ENCODE measurements around the gene ACKR3. TPM values are rescaled to one million over a fixed set of nuclear protein-coding genes. Genes with fewer than 3 reads are reported as not detected.

ACKR3 gene
- total and polyA plus RNA-seq, 3 donors from 2014 or later, result 22.8 to 52.8 (median 35.5) TPM

DNA sequence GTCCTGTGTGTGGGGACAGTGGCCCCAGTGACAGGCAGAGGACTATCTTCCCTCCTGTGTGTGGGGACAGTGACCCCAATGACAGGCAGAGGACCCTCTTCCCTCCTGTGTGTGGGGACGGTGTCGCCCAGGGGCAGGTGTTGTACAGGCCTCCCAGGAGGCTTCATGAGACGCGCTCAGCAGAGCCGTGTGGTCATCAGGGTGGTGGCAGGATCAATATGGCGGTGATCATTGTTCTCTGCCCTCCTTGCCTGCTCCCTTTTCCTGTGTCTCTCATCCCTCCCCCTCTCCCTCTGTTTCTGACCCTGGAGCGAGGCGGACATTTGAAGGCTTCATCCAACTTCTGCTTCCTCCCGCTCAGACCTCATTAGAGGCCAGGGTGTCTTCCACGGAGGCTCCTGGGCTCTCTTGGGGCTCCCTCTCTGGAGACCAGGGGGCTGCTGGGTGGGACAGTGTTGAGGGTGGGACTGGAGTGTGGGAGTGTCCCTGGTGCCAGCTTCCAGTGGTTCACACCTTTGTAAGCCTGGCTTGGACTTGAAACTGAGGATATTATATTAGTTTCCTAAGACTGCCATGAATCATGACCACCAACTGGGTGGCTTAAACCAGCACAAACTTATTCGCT is 59.5 kb downstream of the ACKR3 start:
- peaks cover 10% of the 10 kb centered on the region for H3K4me1 ChIP-seq
- H3K36me3 ChIP-seq (ENCODE audit: low read depth, missing control alignments), result no peaks in the 10 kb centered on the region
- H3K27me3 ChIP-seq, result no peaks in the 10 kb centered on the region
- no peak overlapping the region for H3K27ac ChIP-seq
- H3K4me3 ChIP-seq, result no peak overlapping the region
- no peak for DNase-seq
- WGBS, 2 donors, result 92% methylated on average over 5 to 11 of the region's 11 CpGs
- H3K9me3 ChIP-seq, result no peaks in the 10 kb centered on the region
- TF ChIP-seq, protein P1, sequence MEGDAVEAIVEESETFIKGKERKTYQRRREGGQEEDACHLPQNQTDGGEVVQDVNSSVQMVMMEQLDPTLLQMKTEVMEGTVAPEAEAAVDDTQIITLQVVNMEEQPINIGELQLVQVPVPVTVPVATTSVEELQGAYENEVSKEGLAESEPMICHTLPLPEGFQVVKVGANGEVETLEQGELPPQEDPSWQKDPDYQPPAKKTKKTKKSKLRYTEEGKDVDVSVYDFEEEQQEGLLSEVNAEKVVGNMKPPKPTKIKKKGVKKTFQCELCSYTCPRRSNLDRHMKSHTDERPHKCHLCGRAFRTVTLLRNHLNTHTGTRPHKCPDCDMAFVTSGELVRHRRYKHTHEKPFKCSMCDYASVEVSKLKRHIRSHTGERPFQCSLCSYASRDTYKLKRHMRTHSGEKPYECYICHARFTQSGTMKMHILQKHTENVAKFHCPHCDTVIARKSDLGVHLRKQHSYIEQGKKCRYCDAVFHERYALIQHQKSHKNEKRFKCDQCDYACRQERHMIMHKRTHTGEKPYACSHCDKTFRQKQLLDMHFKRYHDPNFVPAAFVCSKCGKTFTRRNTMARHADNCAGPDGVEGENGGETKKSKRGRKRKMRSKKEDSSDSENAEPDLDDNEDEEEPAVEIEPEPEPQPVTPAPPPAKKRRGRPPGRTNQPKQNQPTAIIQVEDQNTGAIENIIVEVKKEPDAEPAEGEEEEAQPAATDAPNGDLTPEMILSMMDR (IDR thresholded peaks at IDR 0.05), result no peak
- no peak for TF ChIP-seq POLR2A (IDR thresholded peaks at IDR 0.05)
- intact Hi-C loops (cut with DNase I; ENCODE audit: low total_unique reads), result no loop called here

DNA sequence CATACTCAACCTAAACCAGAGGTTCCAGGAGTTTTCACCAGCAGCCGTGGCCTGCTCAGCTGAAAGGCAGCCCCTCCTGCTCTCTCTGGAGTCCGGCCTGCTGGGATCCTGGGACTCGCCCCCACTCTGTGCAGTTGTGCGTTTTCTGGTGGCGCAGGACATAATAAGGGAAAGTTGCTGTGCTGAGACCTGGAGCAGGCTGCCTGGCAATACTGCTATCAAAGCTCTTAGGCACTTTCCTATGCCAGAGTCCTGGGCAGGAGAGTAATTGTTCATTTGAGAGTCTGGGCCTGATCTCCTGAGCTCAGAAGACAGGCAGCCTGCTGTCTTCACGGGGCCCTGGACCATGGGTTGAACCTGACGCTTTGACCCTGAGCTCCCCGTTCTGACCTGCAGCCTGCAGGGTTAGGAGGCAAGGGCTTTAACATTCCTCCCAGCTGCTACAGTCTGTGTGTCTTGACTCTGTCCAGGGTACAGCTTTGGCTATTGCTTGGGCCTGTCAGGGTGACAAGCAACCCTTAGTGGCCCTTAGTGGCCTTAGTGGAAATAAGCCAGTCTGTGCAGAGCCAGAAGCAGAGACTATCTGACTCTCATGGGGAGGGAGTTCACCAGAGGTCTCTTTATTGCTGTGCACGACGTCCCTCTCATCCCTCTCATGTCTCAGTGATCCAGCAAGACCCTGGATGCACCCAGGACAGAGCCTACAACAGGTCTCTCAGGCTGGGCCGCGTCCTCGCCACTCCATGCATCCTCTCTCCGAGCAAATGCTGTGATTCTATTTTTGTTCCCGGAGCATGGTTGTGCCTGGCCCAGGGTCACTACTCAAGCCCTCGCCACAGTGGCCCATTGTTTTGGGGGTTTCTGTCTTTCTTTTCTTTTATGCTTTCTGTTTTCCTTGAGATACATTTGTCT is 60.6 kb downstream of the ACKR3 start:
- H3K27me3 ChIP-seq, result no peaks in the 10 kb centered on the region
- H3K4me1 ChIP-seq, result peaks cover 10% of the 10 kb centered on the region
- no peak overlapping the region for H3K27ac ChIP-seq
- intact Hi-C loops (cut with DNase I; ENCODE audit: low total_unique reads), result no loop called here
- H3K9me3 ChIP-seq, result no peaks in the 10 kb centered on the region
- H3K36me3 ChIP-seq (ENCODE audit: low read depth, missing control alignments), result no peaks in the 10 kb centered on the region
- peak; percentile 25 for DNase-seq
- H3K4me3 ChIP-seq, result no peak overlapping the region
- 51 to 73% methylated on average over 11 to 16 of the region's 16 CpGs for WGBS, 2 donors
- TF ChIP-seq POLR2A (IDR thresholded peaks at IDR 0.05), result no peak
- TF ChIP-seq, protein P1 (IDR thresholded peaks at IDR 0.05), result no peak

- Histone ChIP-seq H3K4me1 (peaks cover 10% of the 10 kb centered on the region), H3K9me3 (no peaks in the 10 kb centered on the region), H3K4me3 (no peak overlapping the region), H3K27ac (no peak overlapping the region), H3K36me3 (ENCODE audit: low read depth, missing control alignments) (no peaks in the 10 kb centered on the region), H3K27me3 (no peaks in the 10 kb centered on the region)
- intact Hi-C loops (cut with DNase I; ENCODE audit: low total_unique reads), result no loop called here
- TF ChIP-seq POLR2A (IDR thresholded peaks at IDR 0.05), result no peak
- TF ChIP-seq, protein P1 (IDR thresholded peaks at IDR 0.05), result no peak
- DNase-seq, result peak; percentile 30
- WGBS, 2 donors, result 46 to 68% methylated on average over 15 of the region's 15 CpGs
These were observed 61.7 kb downstream of the ACKR3 start for GRCh38 chr2:236631281-236631855.

- TF ChIP-seq, protein P1 (IDR thresholded peaks at IDR 0.05), result no peak
- no peak for TF ChIP-seq POLR2A (IDR thresholded peaks at IDR 0.05)
- Histone ChIP-seq H3K4me3 (no peak overlapping the region), H3K9me3 (no peaks in the 10 kb centered on the region), H3K4me1 (peaks cover 10% of the 10 kb centered on the region), H3K27ac (no peak overlapping the region), H3K27me3 (no peaks in the 10 kb centered on the region), H3K36me3 (ENCODE audit: low read depth, missing control alignments) (no peaks in the 10 kb centered on the region)
- intact Hi-C loops (cut with DNase I; ENCODE audit: low total_unique reads), result no loop called here
- 78 to 89% methylated on average over 11 of the region's 11 CpGs for WGBS, 2 donors
- no peak for DNase-seq
These were observed 62.2 kb downstream of the ACKR3 start for GRCh38 chr2:236631856-236632291.

Data from testis (tissue), 3 donors.